A673 (cell line): ENCODE measurements around the gene MAPRE3.

ENCODE experiments used
- EZH2 ChIP-seq: fragments of 200-600 bp; sonication (generic); IDR thresholded peaks from 2 replicates; pipeline ENCODE4 v1.6.1; 2017; ENCODE audit warnings: borderline replicate concordance, low read depth, mild to moderate bottlenecking, mixed read lengths, antibody characterized with exemption, low read length; ENCODE audit not compliant: poor library complexity, severe bottlenecking
- TF ChIP-seq, protein P1 (sequence below): fragments of 300-800, 200-600 bp; sonication (generic); conservative IDR thresholded peaks from 2 replicates; pipeline ENCODE4 v1.5.1; 2017; ENCODE audit warnings: low read depth, mild to moderate bottlenecking, antibody characterized with exemption, low read length, moderate library complexity, mixed read lengths

DNA sequence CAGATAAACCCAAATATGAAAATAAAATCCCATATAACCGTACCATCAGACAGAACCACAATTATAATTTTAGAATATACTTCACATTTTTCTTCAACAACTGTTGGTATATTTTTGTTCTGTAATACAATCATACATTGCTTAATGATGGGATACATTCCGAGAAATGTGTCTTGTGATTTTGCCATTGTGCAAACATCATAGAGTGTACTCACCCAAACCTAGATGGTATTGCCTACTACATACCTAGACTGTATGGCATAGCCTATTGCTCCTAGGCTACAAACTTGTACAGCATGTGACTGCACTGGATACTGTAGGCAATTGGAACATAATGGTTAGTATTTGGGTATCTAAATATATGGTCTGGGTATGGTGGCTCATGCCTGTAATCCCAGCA is 30.6 kb downstream of the MAPRE3 start:
- TF ChIP-seq, protein P1, sequence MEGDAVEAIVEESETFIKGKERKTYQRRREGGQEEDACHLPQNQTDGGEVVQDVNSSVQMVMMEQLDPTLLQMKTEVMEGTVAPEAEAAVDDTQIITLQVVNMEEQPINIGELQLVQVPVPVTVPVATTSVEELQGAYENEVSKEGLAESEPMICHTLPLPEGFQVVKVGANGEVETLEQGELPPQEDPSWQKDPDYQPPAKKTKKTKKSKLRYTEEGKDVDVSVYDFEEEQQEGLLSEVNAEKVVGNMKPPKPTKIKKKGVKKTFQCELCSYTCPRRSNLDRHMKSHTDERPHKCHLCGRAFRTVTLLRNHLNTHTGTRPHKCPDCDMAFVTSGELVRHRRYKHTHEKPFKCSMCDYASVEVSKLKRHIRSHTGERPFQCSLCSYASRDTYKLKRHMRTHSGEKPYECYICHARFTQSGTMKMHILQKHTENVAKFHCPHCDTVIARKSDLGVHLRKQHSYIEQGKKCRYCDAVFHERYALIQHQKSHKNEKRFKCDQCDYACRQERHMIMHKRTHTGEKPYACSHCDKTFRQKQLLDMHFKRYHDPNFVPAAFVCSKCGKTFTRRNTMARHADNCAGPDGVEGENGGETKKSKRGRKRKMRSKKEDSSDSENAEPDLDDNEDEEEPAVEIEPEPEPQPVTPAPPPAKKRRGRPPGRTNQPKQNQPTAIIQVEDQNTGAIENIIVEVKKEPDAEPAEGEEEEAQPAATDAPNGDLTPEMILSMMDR, result no peak
- TF ChIP-seq EZH2, result no peak
